Left lobe of liver (tissue), 2 donors: ENCODE data around the gene RNF2. TPM values are rescaled to one million over a fixed set of nuclear protein-coding genes. Genes with fewer than 3 reads are reported as not detected.
"Not testable (repeated sequence)": the region's sequence is repeated elsewhere in the genome, so short reads cannot be mapped to it uniquely, and the experiment has no call there.

Source experiments
- ATAC-seq: fragments of 200-7000 bp; cut with Tn5 transposase; one replicate; pipeline ENCODE4 v1.9.1; 2020; ENCODE audit warnings: mild to moderate bottlenecking, moderate library complexity
- DNase-seq: peaks from one replicate; pipeline ENCODE4 v3.0.0-alpha.2; 2020; ENCODE audit warnings: low spot score
- total RNA-seq: library from RNA; stranded (reverse); gene quantifications from one replicate; pipeline ENCODE4 v1.2.1, GENCODE V29; 2021
- donor health status: DM: no; HTN: no; CAD: no; lungs with moderate emphysema.
- donor health status: DM: no; HTN: yes; CAD: no.

The RNF2 gene
- 3.9 TPM for total RNA-seq

- DNase-seq (peak; percentile 82), ATAC-seq (peak; percentile 94)
Observed at GRCh38 chr1:185044981-185045813, at the start of gene RNF2. RNF2 (plus strand) TSS chr1:185045558; CDS start chr1:185087554, 41,996 bp downstream.

GRCh38 chr1:184999974-185000373, 45.4 kb upstream of the RNF2 start:
- not testable (repeated sequence) for ATAC-seq, DNase-seq

GRCh38 chr1:185001312-185001880, 44.0 kb upstream of the RNF2 start:
- not testable (repeated sequence) for DNase-seq, ATAC-seq

DNA sequence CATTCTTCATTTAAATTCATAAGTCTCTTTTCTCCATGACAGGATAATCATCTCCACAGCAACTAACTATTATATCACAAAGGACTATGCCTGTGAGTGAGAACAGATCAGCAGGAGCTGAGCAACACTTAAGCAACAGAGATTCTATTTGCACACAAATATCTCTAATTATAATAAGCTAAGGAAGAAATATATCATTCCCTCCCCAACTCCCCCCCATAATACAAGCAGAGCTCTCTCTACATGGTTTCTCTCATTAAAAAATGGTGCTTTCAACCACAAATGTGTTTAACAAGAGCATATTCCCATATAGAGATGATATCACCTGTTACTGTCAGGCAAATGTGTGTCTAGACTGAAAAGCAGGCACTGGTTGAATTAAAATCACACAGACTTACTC, 36.5 kb upstream of the RNF2 start:
- ATAC-seq (no peak), DNase-seq (no peak)

- DNase-seq, result no peak
- no peak for ATAC-seq
Observed at GRCh38 chr1:185010361-185010760, 35.0 kb upstream of the RNF2 start.

GRCh38 chr1:185014941-185015340, 30.4 kb upstream of the RNF2 start:
- no peak for ATAC-seq
- no peak for DNase-seq

- DNase-seq (no peak), ATAC-seq (no peak)
Observed at GRCh38 chr1:185015631-185016030, 29.7 kb upstream of the RNF2 start.

DNA sequence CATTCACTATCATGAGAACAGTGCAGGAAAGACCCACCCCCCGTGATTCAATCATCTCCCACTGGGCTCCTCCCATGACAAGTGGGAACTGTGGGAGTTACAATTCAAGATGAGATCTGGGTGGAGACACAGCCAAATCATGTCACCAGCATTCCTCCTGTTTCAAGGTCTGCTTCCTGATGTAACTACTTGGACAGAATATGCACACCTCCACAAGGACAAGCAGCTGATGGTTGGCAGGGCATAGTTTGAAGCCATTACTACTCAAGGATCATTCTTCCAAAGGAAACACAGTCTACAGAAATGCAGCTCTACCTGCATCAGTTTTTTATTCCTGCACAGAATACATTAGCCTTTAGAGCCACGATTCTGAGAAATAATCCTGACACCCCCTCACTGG, 28.5 kb upstream of the RNF2 start:
- ATAC-seq (no peak), DNase-seq (no peak)

GRCh38 chr1:185017338-185017737, 28.0 kb upstream of the RNF2 start:
- ATAC-seq, result no peak
- DNase-seq, result no peak

- DNase-seq (no peak), ATAC-seq (no peak)
Observed at GRCh38 chr1:185017966-185018365, 27.4 kb upstream of the RNF2 start.

GRCh38 chr1:185027252-185027882, 18.0 kb upstream of the RNF2 start:
- no peak for DNase-seq
- ATAC-seq, result no peak

- ATAC-seq, result no peak
- no peak for DNase-seq
Observed at GRCh38 chr1:185033686-185034085, 11.7 kb upstream of the RNF2 start.

DNA sequence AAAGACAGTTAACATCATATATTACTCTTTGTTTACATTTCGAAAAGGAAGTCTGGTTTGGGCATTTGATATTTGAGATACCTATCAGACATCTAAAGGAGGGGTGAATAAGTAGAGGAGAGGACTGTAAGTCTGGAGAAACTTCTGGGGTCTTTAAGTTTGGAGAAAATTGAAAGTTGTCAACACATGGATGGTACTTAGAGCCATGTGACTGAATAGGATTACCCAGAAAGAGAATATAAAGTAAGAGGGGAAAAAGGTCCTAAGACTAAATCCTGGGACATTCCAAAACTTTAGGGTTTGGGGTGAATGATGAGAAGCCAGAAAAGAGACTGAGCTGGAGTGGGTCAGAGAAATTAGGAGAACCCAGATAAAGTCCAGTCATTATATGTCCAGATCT, 10.1 kb upstream of the RNF2 start:
- DNase-seq (no peak), ATAC-seq (no peak)

GRCh38 chr1:185038813-185039376, 6.5 kb upstream of the RNF2 start:
- ATAC-seq (no peak), DNase-seq (no peak)

GRCh38 chr1:185039726-185040407, 5.5 kb upstream of the RNF2 start:
- ATAC-seq, result no peak

GRCh38 chr1:185040408-185040735, 5.0 kb upstream of the RNF2 start:
- DNase-seq, result no peak
- no peak for ATAC-seq

More at GRCh38 chr1:185039726-185040407, 5.5 kb upstream of the RNF2 start:
- DNase-seq, result no peak

- DNase-seq (no peak), ATAC-seq (no peak)
Observed at GRCh38 chr1:185041742-185042141, 3.6 kb upstream of the RNF2 start.

DNA sequence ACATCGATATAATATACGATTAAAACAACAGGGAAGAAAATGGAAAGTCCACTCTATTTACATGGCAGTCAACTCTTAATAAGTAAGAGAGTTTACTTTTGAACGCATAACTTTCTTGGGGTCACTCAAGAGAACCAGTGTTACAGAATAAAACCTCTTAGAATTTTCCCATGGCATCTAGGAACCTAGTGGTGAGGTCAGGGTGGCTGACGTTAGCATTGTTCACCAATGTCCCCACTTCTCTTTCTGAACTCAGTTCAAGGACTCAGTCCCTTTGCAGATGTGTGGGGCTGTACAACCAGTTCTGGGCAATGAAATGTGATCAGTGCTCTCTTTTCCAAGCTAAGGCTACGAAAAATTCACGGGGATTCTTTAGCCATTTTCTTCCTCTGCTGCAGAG, 2.6 kb upstream of the RNF2 start:
- DNase-seq (no peak), ATAC-seq (no peak)

GRCh38 chr1:185044387-185044786, 971 bp upstream of the RNF2 start:
- no peak for DNase-seq
- ATAC-seq, result no peak

DNA sequence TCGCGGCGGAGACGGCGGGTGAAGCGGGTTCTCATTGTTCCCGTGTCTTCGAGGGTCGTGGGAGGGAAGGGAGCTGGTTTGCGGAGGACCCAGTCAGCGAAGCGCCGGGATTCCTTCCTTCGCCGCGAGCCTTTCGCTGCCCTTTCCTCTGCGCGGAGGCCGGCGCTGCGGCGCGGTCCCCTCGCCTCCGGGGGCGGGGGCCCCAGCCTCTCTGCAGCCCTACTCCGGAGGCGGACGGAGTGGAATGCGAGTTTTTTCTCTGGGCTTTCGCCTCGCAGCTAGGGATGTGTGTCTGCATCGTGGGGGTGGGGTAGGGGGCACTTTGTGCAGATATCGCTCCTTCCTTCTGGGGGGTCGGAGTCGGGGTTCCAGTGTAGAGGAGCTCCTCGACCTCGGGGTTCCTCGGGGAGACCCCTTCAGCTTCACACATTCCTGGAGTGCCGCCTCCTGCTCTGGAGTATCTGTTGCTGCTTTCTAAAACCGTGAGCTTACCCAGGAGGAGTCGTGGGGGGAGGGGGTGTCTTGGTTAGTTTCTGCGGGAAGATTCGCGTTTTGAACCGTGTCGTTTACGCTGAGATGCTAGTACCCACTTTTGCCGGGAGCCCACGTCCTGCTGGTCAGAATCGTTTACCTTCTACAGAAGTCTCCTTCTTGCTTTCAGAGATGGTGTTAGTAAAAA, 595 bp downstream of the RNF2 start:
- DNase-seq (peak; percentile 49), ATAC-seq (peak; percentile 62)

- ATAC-seq, result no peak
Observed at GRCh38 chr1:185046668-185047067, 1.3 kb downstream of the RNF2 start.

More at GRCh38 chr1:185046668-185047067, 1.3 kb downstream of the RNF2 start:
- DNase-seq, result no peak
